Measurements from ENCODE around the gene NOVA2. TPM values are rescaled to one million over a fixed set of nuclear protein-coding genes. Genes with fewer than 3 reads are reported as not detected.

The NOVA2 gene
- total RNA-seq, 2 experiments from 2014 or later: not detected

GRCh38 chr19:46006411-46006810 is 32.7 kb upstream of the NOVA2 start:
- ChIA-PET CTCF (no interaction called here), POLR2A (no interaction called here)
- Histone ChIP-seq H3K27me3 (ENCODE audit: control insufficient read depth in 1 of 2, insufficient read depth in 2 of 2, low read length in 2 of 2) (no peaks in the 10 kb centered on the region), H3K9me3 (ENCODE audit: control insufficient read depth in 1 of 2, insufficient read depth in 1 of 2, low read length in 2 of 2) (no peaks in the 10 kb centered on the region), H3K4me3 (ENCODE audit: low read length) (no peak overlapping the region), H3K27ac (ENCODE audit: low read depth in 1 of 2, low read length in 2 of 2) (no peak overlapping the region), H3K36me3 (ENCODE audit: insufficient read depth, low read length) (peaks cover 11% of the 10 kb centered on the region), H3K4me1 (ENCODE audit: insufficient read depth, low read length) (peaks cover 5% of the 10 kb centered on the region)
- TF ChIP-seq CTCF (IDR thresholded peaks at IDR 0.05): no peak
- intact Hi-C loops (cut with DNase I, micrococcal nuclease): no loop called here
- Mint-ChIP-seq H3K9me3 (no peaks in the 10 kb centered on the region), H3K4me3 (no peak overlapping the region), H3K4me1 (ENCODE audit: low read depth) (peaks cover 1% of the 10 kb centered on the region), H3K36me3 (ENCODE audit: low read depth) (peaks cover 50% of the 10 kb centered on the region), H3K27ac (no peak overlapping the region), H3K27me3 (peaks cover 7% of the 10 kb centered on the region)
- no peak for DNase-seq
- ATAC-seq (ENCODE audit: poor library complexity): no peak

- Histone ChIP-seq H3K27ac (ENCODE audit: low read depth in 1 of 2, low read length in 2 of 2) (no peak overlapping the region), H3K4me1 (ENCODE audit: insufficient read depth, low read length) (peaks cover 20% of the 10 kb centered on the region), H3K4me3 (ENCODE audit: low read length) (no peak overlapping the region), H3K27me3 (ENCODE audit: control insufficient read depth in 1 of 2, insufficient read depth in 2 of 2, low read length in 2 of 2) (peaks cover 0 to 2% of the 10 kb centered on the region in 2 experiments), H3K9me3 (ENCODE audit: control insufficient read depth in 1 of 2, insufficient read depth in 1 of 2, low read length in 2 of 2) (no peaks in the 10 kb centered on the region), H3K36me3 (ENCODE audit: insufficient read depth, low read length) (peaks cover 11% of the 10 kb centered on the region)
- TF ChIP-seq CTCF (IDR thresholded peaks at IDR 0.05): no peak
- ATAC-seq (ENCODE audit: poor library complexity) (no peak), DNase-seq (no peak)
- no peak overlapping the region for H3K27ac Mint-ChIP-seq
- intact Hi-C loops (cut with DNase I, micrococcal nuclease): no loop called here
- no peak overlapping the region for H3K4me3 Mint-ChIP-seq
- POLR2A ChIA-PET: no interaction called here
- peaks cover 31% of the 10 kb centered on the region for H3K4me1 Mint-ChIP-seq (ENCODE audit: low read depth)
- peaks cover 35% of the 10 kb centered on the region for H3K36me3 Mint-ChIP-seq (ENCODE audit: low read depth)
- CTCF ChIA-PET: interaction anchor here (1.5 kb wide), 1 partner anchor 26 kb away, joined by 3 read pairs; no protein-coding TSS in a partner anchor
- H3K27me3 Mint-ChIP-seq: no peaks in the 10 kb centered on the region
- no peaks in the 10 kb centered on the region for H3K9me3 Mint-ChIP-seq
Measured at GRCh38 chr19:46002678-46003275, 29.1 kb upstream of the NOVA2 start.

GRCh38 chr19:46000491-46001246 is 27.0 kb upstream of the NOVA2 start:
- DNase-seq: peak; percentile 66 to 89 (median 74)
- no peak for TF ChIP-seq CTCF (IDR thresholded peaks at IDR 0.05)
- Histone ChIP-seq H3K36me3 (ENCODE audit: insufficient read depth, low read length) (peaks cover 4% of the 10 kb centered on the region), H3K4me1 (ENCODE audit: insufficient read depth, low read length) (peaks cover 31% of the 10 kb centered on the region), H3K27ac (ENCODE audit: low read depth in 1 of 2, low read length in 2 of 2) (no peak overlapping the region), H3K9me3 (ENCODE audit: control insufficient read depth in 1 of 2, insufficient read depth in 1 of 2, low read length in 2 of 2) (no peaks in the 10 kb centered on the region), H3K4me3 (ENCODE audit: low read length) (peak overlapping the region; percentile 32), H3K27me3 (ENCODE audit: control insufficient read depth in 1 of 2, insufficient read depth in 2 of 2, low read length in 2 of 2) (peaks cover 0 to 2% of the 10 kb centered on the region in 2 experiments)
- no peaks in the 10 kb centered on the region for H3K27me3 Mint-ChIP-seq
- H3K4me3 Mint-ChIP-seq: peak overlapping the region; percentile 80
- H3K4me1 Mint-ChIP-seq (ENCODE audit: low read depth): peaks cover 31% of the 10 kb centered on the region
- ChIA-PET CTCF (no interaction called here), POLR2A (no interaction called here)
- no peaks in the 10 kb centered on the region for H3K9me3 Mint-ChIP-seq
- intact Hi-C loops (cut with DNase I, micrococcal nuclease): no loop called here
- ATAC-seq (ENCODE audit: poor library complexity): peak; percentile 99
- peak overlapping the region; percentile 20 for H3K27ac Mint-ChIP-seq
- H3K36me3 Mint-ChIP-seq (ENCODE audit: low read depth): peaks cover 22% of the 10 kb centered on the region

All from CD4-positive, alpha-beta T cell (primary cell).